Activated T-cell treated with anti-CD3 and anti-CD28 coated beads for 4 hours (primary cell): Measurements from ENCODE around the gene IL1RAPL1.
"Not testable (repeated sequence)": the region's sequence is repeated elsewhere in the genome, so short reads cannot be mapped to it uniquely, and the experiment has no call there.

Experiments
- DNase-seq: peaks from one replicate; pipeline ENCODE4 v3.0.0-alpha.2; 2020

IL1RAPL1 gene

DNA sequence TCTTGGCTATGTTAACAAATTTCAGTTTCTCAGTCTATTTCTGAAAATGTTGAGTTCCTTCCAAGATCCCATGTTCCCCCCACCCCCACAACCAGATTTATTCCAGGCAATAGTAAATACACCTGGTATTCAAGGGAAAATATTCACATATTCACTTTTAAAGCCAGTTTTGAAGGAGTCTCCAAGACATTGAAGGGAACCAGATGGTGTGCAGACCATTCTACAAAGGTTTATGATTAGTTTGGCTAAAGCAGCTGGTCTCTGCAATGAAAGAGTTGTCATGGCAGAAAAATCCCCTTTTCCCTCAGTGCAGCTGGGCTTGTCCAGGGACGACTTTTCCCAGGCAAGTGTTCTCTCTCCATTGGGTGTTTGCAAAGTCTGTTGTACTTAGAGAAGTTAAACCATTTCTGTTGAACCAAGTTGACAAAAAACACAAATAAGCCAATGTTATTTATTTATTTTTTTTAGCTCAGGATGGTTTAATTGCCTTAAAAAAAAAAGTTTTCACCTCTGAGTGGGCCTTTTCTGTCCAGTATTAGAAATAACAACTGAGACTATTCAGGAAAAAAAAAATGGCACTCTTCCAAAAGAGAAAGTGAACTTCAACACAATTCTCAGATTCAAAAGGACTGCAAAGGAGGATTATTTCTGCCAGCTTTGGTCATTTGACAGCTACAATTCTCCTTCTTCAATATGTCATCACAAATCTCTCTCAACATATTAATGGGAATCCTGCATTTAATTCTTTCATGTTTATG is 410.6 kb downstream of the IL1RAPL1 start:
- DNase-seq = no peak

DNA sequence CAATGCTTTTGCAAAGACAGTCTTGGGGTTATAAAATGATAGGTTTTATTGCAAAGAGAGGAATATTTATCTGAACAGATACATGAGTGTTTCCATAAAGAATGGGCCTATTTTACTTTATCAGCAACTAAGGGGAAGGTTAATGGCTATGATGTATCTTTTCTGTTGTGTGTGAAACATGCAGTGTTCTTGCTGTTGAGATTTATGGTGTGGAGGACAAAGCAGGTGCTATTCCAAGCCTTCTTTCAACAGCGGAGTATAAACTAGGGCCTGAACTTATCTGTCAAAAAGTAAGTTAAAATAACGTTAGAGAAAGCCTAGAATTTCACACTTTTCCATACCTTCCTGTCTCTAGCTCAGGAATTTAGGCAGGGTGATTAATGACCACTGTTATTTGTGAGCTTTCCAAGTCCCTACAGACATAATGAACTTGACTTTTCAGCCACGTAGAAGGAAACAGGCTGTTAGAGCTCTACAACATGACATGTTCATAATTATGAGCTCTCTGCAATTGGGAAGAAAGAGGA is 411.4 kb downstream of the IL1RAPL1 start:
- no peak for DNase-seq

- no peak for DNase-seq
Measured at GRCh38 chrX:29012867-29013266, 425.6 kb downstream of the IL1RAPL1 start.

DNA sequence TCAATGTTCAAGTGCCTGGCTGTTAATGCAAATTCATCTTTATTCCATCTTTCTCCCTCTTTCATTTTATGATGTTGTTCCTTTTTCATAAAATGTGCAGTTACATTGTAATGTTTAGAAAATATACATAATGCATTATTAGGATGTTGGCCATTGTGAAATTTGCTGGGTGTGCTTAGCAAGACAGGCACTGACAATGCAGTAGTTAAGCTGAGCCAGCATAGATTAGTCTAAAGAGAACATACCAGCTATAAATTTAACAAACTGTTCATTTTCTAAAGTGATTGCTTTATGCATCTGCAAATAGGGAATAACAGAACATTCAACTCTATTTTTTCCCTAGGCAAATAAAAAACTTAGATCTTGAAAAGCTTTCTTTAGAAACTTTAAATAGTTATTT is 436.0 kb downstream of the IL1RAPL1 start:
- no peak for DNase-seq

GRCh38 chrX:29024871-29025270 is 437.6 kb downstream of the IL1RAPL1 start:
- no peak for DNase-seq

- no peak for DNase-seq
Measured at GRCh38 chrX:29039501-29039900, 452.3 kb downstream of the IL1RAPL1 start.

- no peak for DNase-seq
Measured at GRCh38 chrX:29040160-29040559, 452.9 kb downstream of the IL1RAPL1 start.

DNA sequence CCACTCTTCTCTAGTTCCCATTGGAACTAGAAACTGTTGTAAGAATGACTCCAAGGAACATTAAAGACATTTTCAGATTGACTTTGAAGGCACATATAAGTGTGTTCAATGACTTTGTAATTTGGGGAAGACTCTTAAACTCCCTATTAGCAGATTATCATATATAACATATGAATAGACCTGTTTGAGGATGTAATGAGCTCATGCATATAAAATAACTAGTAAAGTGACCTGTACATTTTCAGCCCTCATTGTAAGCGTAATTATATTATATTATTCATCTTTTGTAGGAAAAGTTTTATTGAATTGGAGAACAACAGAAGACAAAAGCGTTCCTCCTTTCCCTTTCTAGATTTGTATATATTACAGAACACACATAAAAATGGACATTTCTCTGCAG is 455.1 kb downstream of the IL1RAPL1 start:
- DNase-seq = no peak

DNA sequence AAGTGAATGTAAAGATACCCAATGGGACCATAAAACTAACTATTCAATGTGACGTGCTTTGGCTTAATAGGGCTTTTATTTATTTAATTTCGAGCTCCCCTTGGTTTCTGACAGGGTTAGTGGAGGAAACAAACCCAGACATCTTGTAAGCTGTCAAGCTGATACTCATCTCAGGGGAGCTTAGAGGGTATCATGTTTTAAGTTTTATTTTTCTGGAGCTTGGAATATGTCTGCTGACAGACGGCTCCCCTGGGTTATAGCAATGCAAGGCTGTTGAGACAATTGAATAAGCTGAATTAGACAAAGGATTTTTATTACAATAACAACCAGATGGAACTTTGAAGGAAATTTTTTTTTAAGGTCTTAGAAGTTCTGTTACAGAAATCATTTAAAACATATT is 456.5 kb downstream of the IL1RAPL1 start:
- no peak for DNase-seq

- no peak for DNase-seq
Measured at GRCh38 chrX:29044423-29045184, 457.4 kb downstream of the IL1RAPL1 start.

DNA sequence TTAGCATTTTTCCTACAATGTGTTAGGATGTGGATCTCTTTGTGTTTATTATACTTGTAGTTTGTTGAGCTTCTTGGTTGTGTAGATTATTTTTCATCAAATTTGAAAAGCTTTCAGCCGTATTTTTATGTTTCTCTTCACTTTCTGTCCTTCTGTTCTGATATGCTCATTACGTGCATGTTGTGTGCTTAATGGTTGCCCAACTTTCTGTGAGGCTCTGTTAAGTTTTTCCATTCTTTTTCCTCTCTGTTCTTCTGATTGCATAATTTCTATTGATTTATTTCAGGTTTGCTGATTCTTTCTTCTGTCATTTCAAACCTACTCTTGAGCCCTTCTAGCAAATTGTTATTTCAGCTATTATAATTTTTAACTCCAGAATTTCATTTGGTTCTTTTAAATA is 478.2 kb downstream of the IL1RAPL1 start:
- DNase-seq = no peak

DNA sequence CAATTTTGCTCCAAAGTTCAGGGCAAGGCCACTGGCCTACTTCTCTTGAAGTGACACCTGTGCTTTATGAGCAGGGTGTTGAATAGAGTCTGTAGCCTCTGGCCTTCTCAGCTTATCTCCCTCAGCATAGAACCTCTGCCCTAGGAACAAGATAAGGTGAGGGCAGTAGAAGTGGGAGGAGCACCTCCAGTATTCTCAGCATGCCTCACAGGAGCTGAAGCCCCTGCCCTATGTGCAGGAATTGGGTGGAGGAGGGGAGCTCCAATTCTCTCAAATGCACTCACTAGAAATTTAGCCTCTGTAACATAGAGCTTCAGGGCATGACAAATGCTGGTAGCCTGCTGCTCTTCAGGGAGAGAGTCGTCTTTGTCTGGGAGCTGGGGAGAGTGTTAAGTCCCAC is 479.3 kb downstream of the IL1RAPL1 start:
- no peak for DNase-seq

- DNase-seq = no peak
Measured at GRCh38 chrX:29067351-29067750, 480.1 kb downstream of the IL1RAPL1 start.

DNA sequence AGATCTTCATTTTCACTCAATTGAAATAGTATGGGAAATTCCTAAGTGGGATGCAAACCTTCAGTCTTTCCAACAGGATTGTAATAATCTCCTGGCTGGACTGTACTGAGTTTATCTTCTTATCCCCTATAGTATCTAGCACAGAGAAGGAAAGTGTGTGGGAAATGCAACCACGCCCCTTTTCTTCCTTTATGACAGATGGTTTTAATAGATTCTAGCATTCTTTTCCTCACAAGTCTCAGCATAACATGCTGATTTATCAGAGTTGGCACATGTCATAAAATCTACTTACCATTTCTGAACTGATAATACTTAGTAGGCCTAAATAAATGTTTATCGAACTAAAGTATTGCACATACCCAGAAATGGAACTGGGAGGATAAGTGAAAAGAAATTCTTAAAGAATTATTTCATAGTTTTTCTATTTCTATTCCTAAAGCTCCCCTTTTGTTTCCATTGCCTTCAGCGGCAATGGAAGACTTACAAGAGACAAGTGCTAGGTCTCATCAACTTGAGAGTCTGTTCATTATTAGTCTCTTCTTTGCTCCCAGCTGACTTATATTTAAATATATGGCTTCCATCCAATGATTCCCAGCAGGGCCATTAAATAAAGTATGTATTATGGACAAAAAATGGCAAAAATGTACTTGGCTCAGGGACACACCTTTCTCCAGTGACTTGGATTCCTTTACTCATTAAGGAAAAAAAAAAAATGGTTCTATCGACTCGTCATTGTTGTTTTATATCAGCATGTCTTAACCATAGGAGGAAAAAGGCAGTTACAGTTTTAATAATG is 484.5 kb downstream of the IL1RAPL1 start:
- DNase-seq = no peak

GRCh38 chrX:29082558-29082957 is 495.3 kb downstream of the IL1RAPL1 start:
- no peak for DNase-seq

DNA sequence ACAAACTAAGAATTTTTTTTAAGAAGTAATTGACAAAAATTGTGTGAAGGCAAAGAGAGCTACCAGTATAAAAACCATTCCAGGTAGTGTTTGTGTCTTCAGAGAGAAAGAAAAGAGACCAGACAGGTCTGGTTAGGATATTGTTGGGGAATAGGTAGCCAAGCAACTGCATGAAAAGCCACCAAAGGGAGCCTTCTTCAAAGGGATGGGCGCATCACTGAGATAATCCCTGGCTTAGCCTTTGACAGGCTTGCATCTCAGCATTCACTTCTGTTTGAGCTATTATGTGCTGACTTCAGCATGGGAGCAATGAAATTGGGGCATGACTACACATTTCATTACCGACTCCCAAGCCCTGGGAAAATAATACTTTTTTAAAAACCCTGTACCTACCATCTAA is 496.6 kb downstream of the IL1RAPL1 start:
- DNase-seq = no peak

DNA sequence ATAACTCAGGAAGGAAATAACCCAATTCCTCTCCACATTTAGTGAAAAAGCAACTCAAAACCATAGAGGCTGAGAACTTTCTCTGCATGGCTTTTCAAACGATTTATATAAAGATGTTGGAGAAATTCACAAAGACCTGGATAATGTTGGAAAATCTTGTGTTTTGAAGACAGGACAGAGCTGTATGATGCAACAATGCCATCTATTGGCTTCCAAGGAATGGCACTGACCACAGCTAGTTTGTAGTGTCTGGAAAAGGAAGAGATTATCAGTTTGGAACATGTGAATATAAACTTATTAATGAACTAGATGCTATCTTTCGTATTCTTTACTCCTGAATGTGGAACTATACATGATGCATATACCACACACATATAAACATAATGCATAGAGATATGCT is 503.6 kb downstream of the IL1RAPL1 start:
- DNase-seq = no peak

- DNase-seq = no peak
Measured at GRCh38 chrX:29107231-29107630, 520.0 kb downstream of the IL1RAPL1 start.

DNA sequence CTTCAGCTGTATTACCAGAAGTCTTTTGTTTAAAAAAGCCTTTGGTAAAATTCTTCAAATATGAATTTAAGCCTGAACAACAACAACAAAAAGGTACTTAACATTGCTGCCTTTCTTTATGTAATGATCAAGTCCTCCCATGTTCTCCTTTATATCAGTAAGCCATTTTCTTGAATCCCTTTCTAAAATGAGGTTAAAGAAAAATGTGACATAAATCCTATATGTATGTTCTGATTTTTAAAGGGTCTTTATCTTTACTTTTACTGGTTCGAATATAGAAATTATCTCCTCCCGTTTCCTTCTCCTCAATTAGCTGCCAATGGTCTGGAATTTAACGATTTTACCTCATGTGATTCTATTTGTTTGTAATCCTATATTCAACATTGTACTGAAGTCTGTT is 522.8 kb downstream of the IL1RAPL1 start:
- no peak for DNase-seq

- no peak for DNase-seq
Measured at GRCh38 chrX:29113221-29113620, 526.0 kb downstream of the IL1RAPL1 start.

- not testable (repeated sequence) for DNase-seq
Measured at GRCh38 chrX:29122817-29123216, 535.6 kb downstream of the IL1RAPL1 start.

DNA sequence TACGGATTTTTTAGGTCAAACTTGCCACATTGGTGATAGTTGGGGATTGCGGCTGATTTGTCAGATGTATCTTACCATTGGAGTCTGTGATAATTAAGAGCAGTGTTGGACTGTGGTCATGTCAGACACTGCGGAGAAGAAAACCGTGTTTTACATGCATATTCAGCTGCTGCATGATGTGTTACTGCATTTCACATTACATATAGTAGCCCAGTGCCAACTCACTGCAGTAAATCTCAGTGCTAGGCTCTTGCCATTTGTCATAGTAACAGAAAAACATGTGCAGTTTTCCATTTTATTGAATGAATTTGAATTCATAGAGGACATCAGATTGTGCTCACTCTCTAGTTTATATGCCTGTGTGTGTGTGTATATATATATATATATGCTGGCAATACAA is 543.7 kb downstream of the IL1RAPL1 start:
- no peak for DNase-seq

DNA sequence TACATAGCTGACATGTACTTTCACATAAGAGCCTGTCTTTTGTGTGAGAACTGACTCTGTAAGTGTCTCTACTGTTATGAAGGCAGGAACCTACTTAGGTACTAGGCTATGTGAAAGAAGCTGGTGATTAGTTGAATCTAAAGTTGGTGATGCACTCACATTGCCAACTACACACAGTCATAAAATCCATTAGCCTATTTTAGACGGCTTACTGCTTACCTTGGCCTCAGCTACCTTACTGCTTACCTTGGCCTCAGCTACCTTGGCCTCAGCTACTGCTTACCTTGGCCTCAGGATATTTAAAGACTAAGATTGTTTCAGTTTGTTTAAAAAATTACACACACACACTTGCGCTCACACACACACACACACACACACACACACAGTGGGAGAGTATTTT is 549.7 kb downstream of the IL1RAPL1 start:
- no peak for DNase-seq
